Measurements from ENCODE around the gene PCDHGA2.

DNA sequence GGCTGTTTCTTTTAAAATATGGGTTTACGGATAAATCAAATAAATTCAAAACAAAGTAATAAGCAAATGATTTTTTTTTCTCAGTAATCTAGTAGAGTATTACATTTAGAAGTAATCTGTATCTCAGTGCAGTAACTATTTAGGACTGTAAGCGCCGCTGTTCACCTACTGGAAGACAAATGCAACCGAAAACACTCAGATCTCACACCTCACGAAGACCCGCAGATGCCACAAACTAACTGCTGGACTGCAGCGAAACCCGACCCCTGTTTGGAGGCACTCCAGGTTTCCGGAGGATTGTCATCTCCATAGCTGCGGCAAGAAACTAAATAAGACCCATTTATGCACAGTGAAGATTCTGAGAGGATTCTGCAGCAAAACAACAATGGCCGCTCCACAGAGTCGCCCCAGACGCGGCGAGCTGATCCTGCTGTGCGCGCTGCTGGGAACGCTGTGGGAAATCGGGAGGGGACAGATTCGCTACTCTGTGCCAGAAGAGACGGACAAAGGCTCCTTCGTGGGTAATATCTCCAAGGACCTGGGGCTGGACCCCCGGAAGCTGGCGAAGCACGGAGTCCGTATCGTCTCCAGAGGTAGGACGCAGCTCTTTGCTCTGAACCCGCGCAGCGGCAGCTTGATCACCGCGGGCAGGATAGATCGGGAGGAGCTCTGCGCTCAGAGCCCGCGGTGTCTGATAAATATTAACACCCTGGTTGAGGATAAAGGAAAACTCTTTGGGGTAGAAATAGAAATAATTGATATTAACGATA, 54.1 kb downstream of the PCDHGA2 start, which contains the start of gene PCDHGA8:
- TF ChIP-seq BACH2 (CRISPR knock-in tag; IDR thresholded peaks at IDR 0.05; ENCODE audit: borderline replicate concordance) = no peak
- no peak for TF ChIP-seq RARB (CRISPR knock-in tag; IDR thresholded peaks at IDR 0.05)
- TF ChIP-seq, protein P1, sequence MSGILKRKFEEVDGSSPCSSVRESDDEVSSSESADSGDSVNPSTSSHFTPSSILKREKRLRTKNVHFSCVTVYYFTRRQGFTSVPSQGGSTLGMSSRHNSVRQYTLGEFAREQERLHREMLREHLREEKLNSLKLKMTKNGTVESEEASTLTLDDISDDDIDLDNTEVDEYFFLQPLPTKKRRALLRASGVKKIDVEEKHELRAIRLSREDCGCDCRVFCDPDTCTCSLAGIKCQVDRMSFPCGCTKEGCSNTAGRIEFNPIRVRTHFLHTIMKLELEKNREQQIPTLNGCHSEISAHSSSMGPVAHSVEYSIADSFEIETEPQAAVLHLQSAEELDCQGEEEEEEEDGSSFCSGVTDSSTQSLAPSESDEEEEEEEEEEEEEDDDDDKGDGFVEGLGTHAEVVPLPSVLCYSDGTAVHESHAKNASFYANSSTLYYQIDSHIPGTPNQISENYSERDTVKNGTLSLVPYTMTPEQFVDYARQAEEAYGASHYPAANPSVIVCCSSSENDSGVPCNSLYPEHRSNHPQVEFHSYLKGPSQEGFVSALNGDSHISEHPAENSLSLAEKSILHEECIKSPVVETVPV (CRISPR knock-in tag; IDR thresholded peaks at IDR 0.05) = no peak
- TF ChIP-seq ZFP30 (CRISPR knock-in tag; IDR thresholded peaks at IDR 0.05) = no peak
- no peak for TF ChIP-seq SNAI2 (CRISPR knock-in tag; IDR thresholded peaks at IDR 0.05)
- TF ChIP-seq, protein P2, sequence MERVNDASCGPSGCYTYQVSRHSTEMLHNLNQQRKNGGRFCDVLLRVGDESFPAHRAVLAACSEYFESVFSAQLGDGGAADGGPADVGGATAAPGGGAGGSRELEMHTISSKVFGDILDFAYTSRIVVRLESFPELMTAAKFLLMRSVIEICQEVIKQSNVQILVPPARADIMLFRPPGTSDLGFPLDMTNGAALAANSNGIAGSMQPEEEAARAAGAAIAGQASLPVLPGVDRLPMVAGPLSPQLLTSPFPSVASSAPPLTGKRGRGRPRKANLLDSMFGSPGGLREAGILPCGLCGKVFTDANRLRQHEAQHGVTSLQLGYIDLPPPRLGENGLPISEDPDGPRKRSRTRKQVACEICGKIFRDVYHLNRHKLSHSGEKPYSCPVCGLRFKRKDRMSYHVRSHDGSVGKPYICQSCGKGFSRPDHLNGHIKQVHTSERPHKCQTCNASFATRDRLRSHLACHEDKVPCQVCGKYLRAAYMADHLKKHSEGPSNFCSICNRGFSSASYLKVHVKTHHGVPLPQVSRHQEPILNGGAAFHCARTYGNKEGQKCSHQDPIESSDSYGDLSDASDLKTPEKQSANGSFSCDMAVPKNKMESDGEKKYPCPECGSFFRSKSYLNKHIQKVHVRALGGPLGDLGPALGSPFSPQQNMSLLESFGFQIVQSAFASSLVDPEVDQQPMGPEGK (CRISPR knock-in tag; IDR thresholded peaks at IDR 0.05; ENCODE audit: borderline replicate concordance) = no peak
- TF ChIP-seq, protein P3, sequence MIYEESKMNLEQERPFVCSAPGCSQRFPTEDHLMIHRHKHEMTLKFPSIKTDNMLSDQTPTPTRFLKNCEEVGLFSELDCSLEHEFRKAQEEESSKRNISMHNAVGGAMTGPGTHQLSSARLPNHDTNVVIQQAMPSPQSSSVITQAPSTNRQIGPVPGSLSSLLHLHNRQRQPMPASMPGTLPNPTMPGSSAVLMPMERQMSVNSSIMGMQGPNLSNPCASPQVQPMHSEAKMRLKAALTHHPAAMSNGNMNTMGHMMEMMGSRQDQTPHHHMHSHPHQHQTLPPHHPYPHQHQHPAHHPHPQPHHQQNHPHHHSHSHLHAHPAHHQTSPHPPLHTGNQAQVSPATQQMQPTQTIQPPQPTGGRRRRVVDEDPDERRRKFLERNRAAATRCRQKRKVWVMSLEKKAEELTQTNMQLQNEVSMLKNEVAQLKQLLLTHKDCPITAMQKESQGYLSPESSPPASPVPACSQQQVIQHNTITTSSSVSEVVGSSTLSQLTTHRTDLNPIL (CRISPR knock-in tag; IDR thresholded peaks at IDR 0.05; ENCODE audit: low read depth) = no peak
- no peak for TF ChIP-seq ZFP3 (CRISPR knock-in tag; IDR thresholded peaks at IDR 0.05)
- no peak for TF ChIP-seq PPARA (CRISPR knock-in tag; IDR thresholded peaks at IDR 0.05; ENCODE audit: borderline replicate concordance)
- no peak for TF ChIP-seq CSDC2 (CRISPR knock-in tag; IDR thresholded peaks at IDR 0.05)
- no peak for TF ChIP-seq ARNTL (CRISPR knock-in tag; IDR thresholded peaks at IDR 0.05; ENCODE audit: borderline replicate concordance, low read depth)
- no peak for TF ChIP-seq ZNF70 (CRISPR knock-in tag; IDR thresholded peaks at IDR 0.05)
- TF ChIP-seq ZNF565 (CRISPR knock-in tag; conservative IDR thresholded peaks at IDR 0.05; ENCODE audit: low read depth) = no peak
